HepG2 (cell line): ENCODE results near the gene UBE2I. TPM values are rescaled to one million over a fixed set of nuclear protein-coding genes. Genes with fewer than 3 reads are reported as not detected.

Source experiments
- ELF3 ChIP-seq: IDR thresholded peaks from 2 replicates; pipeline ENCODE4 v1.6.1; 2016; ENCODE audit warnings: missing genetic modification reagents, missing compliant biosample characterization
- ELF4 ChIP-seq: sonication (generic); formaldehyde crosslinking; IDR thresholded peaks from 2 replicates; pipeline ENCODE4 v1.5.0; 2020; ENCODE audit warnings: missing genetic modification reagents, mild to moderate bottlenecking, moderate library complexity, borderline replicate concordance
- HDAC6 ChIP-seq: fragments of 200-600 bp; sonication (generic); IDR thresholded peaks from 2 replicates; pipeline ENCODE4 v1.7.0; 2017; ENCODE audit warnings: mild to moderate bottlenecking, antibody characterized with exemption, low read length, low read depth
- MIXL1 ChIP-seq: IDR thresholded peaks from 2 replicates; pipeline ENCODE4 v1.6.1; 2016
- WIZ ChIP-seq: sonication (generic); formaldehyde crosslinking; IDR thresholded peaks from 2 replicates; pipeline ENCODE4 v1.5.1; 2020; ENCODE audit warnings: mild to moderate bottlenecking, missing genetic modification reagents
- ZNF547 ChIP-seq: sonication (generic); formaldehyde crosslinking; IDR thresholded peaks from 2 replicates; pipeline ENCODE4 v1.5.1; 2020; ENCODE audit warnings: mild to moderate bottlenecking, missing genetic modification reagents
- ZNF552 ChIP-seq: sonication (generic); formaldehyde crosslinking; IDR thresholded peaks from 2 replicates; pipeline ENCODE4 v1.9.0; 2022; ENCODE audit warnings: missing genetic modification reagents, mild to moderate bottlenecking, borderline replicate concordance
- ZNF563 ChIP-seq: sonication (generic); formaldehyde crosslinking; IDR thresholded peaks from 2 replicates; pipeline ENCODE4 v1.8.0; 2022; ENCODE audit warnings: mild to moderate bottlenecking, moderate library complexity, missing genetic modification reagents
- polyA plus RNA-seq, 8 experiments: library from polyadenylated mRNA; depleted of rRNA in 3 of 8; stranded (reverse) in 7 of 8; unstranded in 1 of 8; fragments of >200 nt; fragmentation: Illumina TruSeq in 4 of 8; extraction: Trizol in 4 of 8; gene quantifications; 2 replicates each; pipeline versions ENCODE4 v1.2.1 to v1.2.3, GENCODE V29; 2011 to 2016; ENCODE audit warnings: low read depth in 4 of 8, missing spikeins in 1 of 8, mixed read lengths in 1 of 8; ENCODE audit not compliant: insufficient read depth in 1 of 8
- total RNA-seq, 5 experiments: library from RNA; depleted of rRNA; stranded (reverse); fragments of >200 nt; fragmentation: Illumina TruSeq; extraction: Trizol; gene quantifications; 2 replicates each; pipeline ENCODE4 v1.2.3, GENCODE V29; 2016; ENCODE audit warnings: low read depth in 1 of 5
- TF ChIP-seq, protein P1 (sequence below), 2 experiments: IDR thresholded peaks; 2 replicates each; pipeline ENCODE4 v1.6.1; 2011 to 2012; ENCODE audit warnings: low read length in 2 of 2, borderline replicate concordance in 1 of 2, low read depth in 1 of 2, mild to moderate bottlenecking in 1 of 2, moderate library complexity in 1 of 2
- TF ChIP-seq, protein P2 (sequence below): sonication (generic); formaldehyde crosslinking; IDR thresholded peaks from 2 replicates; pipeline ENCODE4 v1.8.1; 2023; ENCODE audit warnings: mild to moderate bottlenecking, missing genetic modification reagents
- TF ChIP-seq, protein P3 (sequence below): sonication (generic); formaldehyde crosslinking; IDR thresholded peaks from 2 replicates; pipeline ENCODE4 v1.4.0; 2020; ENCODE audit warnings: missing genetic modification reagents, borderline replicate concordance
- TF ChIP-seq, protein P4 (sequence below), 2 experiments: sonication (generic) in 1 of 2; formaldehyde crosslinking in 1 of 2; IDR thresholded peaks; 2 replicates each; pipeline versions ENCODE4 v1.5.1 to v1.6.1; 2011 to 2020; ENCODE audit warnings: borderline replicate concordance in 1 of 2, low read depth in 1 of 2, low read length in 1 of 2, mild to moderate bottlenecking in 1 of 2, missing genetic modification reagents in 1 of 2, moderate library complexity in 1 of 2
- TF ChIP-seq, protein P5 (sequence below): sonication (generic); formaldehyde crosslinking; conservative IDR thresholded peaks from 2 replicates; pipeline ENCODE4 v1.4.0; 2020; ENCODE audit warnings: missing genetic modification reagents

Gene UBE2I
- total and polyA plus RNA-seq, 2 of the 13 experiments (the other 11 are each of a cell fraction or from before 2014, with no cell fraction given), result 75.8 to 98.9 TPM

DNA sequence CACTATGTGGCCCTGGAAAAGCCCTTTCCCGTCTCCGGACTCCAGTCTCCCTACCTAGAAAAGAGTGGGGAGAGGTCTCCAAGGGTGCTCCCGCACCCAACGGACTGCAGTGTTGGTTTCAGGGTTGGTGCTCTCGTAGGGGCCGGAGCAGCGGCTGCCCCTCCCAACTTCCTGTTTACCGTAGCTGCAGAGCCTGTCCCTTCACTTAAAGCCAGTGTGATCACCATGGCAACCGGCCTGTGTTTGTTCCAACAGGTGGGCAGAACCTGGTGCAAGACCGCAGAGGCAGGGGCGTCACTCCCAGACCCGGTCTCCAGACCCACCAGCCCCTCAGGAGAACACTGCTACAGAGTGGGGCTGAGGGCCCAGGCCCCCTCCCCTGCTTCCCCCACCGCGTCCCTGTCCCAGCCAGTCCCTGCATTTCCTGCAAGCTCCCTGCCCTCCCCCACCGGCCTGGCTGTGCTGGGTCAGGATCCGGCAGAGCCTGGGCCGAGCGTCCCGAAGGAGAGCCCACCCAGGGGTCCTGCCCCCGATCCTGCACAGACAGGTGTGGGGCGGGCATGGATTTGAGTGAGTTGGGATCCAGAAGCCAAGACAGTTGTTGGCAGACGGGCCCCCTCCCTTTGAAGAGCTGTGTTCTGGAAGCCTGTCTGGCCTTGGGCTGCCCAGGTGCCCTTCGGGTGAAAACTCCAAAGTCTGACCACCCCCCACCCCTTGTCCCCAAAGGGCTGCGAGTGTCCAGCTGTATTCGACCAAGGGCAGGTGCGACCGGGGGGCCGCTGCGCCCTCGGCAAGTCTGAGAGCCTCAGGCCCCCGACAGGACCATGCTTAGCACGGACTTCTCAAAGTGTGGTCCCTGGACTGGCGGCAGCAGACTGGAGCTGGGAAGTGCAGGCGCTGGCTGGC, 22.5 kb downstream of the UBE2I start (continued):
- TF ChIP-seq, protein P1, sequence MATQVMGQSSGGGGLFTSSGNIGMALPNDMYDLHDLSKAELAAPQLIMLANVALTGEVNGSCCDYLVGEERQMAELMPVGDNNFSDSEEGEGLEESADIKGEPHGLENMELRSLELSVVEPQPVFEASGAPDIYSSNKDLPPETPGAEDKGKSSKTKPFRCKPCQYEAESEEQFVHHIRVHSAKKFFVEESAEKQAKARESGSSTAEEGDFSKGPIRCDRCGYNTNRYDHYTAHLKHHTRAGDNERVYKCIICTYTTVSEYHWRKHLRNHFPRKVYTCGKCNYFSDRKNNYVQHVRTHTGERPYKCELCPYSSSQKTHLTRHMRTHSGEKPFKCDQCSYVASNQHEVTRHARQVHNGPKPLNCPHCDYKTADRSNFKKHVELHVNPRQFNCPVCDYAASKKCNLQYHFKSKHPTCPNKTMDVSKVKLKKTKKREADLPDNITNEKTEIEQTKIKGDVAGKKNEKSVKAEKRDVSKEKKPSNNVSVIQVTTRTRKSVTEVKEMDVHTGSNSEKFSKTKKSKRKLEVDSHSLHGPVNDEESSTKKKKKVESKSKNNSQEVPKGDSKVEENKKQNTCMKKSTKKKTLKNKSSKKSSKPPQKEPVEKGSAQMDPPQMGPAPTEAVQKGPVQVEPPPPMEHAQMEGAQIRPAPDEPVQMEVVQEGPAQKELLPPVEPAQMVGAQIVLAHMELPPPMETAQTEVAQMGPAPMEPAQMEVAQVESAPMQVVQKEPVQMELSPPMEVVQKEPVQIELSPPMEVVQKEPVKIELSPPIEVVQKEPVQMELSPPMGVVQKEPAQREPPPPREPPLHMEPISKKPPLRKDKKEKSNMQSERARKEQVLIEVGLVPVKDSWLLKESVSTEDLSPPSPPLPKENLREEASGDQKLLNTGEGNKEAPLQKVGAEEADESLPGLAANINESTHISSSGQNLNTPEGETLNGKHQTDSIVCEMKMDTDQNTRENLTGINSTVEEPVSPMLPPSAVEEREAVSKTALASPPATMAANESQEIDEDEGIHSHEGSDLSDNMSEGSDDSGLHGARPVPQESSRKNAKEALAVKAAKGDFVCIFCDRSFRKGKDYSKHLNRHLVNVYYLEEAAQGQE (IDR thresholded peaks at IDR 0.05; ENCODE audit: borderline replicate concordance in 1 of 2, low read depth in 1 of 2, low read length in 2 of 2), result no peak
- TF ChIP-seq, protein P2, sequence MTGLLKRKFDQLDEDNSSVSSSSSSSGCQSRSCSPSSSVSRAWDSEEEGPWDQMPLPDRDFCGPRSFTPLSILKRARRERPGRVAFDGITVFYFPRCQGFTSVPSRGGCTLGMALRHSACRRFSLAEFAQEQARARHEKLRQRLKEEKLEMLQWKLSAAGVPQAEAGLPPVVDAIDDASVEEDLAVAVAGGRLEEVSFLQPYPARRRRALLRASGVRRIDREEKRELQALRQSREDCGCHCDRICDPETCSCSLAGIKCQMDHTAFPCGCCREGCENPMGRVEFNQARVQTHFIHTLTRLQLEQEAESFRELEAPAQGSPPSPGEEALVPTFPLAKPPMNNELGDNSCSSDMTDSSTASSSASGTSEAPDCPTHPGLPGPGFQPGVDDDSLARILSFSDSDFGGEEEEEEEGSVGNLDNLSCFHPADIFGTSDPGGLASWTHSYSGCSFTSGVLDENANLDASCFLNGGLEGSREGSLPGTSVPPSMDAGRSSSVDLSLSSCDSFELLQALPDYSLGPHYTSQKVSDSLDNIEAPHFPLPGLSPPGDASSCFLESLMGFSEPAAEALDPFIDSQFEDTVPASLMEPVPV (CRISPR knock-in tag), result 0 out of 2 replicates have a peak, but pooled peaks have one; percentile 26
- TF ChIP-seq ELF3 (CRISPR knock-in tag) (peak; percentile 79; the same call in 1 of the 2 replicates), WIZ (CRISPR knock-in tag) (no peak), ELF4 (CRISPR knock-in tag) (peak; percentile 38; the same call in 1 of the 2 replicates), MIXL1 (CRISPR knock-in tag) (no peak), HDAC6 (no peak), ZNF552 (CRISPR knock-in tag) (no peak), ZNF547 (no peak), ZNF563 (CRISPR knock-in tag) (0 out of 2 replicates have a peak, but pooled peaks have one; percentile 6)
- TF ChIP-seq, protein P3, sequence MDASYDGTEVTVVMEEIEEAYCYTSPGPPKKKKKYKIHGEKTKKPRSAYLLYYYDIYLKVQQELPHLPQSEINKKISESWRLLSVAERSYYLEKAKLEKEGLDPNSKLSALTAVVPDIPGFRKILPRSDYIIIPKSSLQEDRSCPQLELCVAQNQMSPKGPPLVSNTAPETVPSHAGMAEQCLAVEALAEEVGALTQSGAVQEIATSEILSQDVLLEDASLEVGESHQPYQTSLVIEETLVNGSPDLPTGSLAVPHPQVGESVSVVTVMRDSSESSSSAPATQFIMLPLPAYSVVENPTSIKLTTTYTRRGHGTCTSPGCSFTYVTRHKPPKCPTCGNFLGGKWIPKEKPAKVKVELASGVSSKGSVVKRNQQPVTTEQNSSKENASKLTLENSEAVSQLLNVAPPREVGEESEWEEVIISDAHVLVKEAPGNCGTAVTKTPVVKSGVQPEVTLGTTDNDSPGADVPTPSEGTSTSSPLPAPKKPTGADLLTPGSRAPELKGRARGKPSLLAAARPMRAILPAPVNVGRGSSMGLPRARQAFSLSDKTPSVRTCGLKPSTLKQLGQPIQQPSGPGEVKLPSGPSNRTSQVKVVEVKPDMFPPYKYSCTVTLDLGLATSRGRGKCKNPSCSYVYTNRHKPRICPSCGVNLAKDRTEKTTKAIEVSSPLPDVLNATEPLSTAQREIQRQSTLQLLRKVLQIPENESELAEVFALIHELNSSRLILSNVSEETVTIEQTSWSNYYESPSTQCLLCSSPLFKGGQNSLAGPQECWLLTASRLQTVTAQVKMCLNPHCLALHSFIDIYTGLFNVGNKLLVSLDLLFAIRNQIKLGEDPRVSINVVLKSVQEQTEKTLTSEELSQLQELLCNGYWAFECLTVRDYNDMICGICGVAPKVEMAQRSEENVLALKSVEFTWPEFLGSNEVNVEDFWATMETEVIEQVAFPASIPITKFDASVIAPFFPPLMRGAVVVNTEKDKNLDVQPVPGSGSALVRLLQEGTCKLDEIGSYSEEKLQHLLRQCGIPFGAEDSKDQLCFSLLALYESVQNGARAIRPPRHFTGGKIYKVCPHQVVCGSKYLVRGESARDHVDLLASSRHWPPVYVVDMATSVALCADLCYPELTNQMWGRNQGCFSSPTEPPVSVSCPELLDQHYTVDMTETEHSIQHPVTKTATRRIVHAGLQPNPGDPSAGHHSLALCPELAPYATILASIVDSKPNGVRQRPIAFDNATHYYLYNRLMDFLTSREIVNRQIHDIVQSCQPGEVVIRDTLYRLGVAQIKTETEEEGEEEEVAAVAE (CRISPR knock-in tag), result no peak
- TF ChIP-seq, protein P4, sequence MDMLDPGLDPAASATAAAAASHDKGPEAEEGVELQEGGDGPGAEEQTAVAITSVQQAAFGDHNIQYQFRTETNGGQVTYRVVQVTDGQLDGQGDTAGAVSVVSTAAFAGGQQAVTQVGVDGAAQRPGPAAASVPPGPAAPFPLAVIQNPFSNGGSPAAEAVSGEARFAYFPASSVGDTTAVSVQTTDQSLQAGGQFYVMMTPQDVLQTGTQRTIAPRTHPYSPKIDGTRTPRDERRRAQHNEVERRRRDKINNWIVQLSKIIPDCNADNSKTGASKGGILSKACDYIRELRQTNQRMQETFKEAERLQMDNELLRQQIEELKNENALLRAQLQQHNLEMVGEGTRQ (IDR thresholded peaks at IDR 0.05; ENCODE audit: low read depth, low read length), result no peak
- TF ChIP-seq, protein P4 (CRISPR knock-in tag; IDR thresholded peaks at IDR 0.05; ENCODE audit: borderline replicate concordance), result no peak
- TF ChIP-seq, protein P5, sequence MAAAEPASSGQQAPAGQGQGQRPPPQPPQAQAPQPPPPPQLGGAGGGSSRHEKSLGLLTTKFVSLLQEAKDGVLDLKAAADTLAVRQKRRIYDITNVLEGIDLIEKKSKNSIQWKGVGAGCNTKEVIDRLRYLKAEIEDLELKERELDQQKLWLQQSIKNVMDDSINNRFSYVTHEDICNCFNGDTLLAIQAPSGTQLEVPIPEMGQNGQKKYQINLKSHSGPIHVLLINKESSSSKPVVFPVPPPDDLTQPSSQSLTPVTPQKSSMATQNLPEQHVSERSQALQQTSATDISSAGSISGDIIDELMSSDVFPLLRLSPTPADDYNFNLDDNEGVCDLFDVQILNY, result no peak
